WTC11 (cell line): ENCODE measurements around the gene SGMS1. TPM values are rescaled to one million over a fixed set of nuclear protein-coding genes. Genes with fewer than 3 reads are reported as not detected.

Experiments used
- ATAC-seq: fragments of 200-7000 bp; cut with Tn5 transposase; 2 replicates; pipeline ENCODE4 v1.10.0; 2021; ENCODE audit warnings: mild to moderate bottlenecking, moderate library complexity
- CTCF ChIA-PET: fragments of 300-600 bp; sonication (Branson Sonifier 250); formaldehyde crosslinking; loops from one replicate; lab custom pipeline; 2021; ENCODE audit warnings: antibody characterized with exemption; lab: Charles Lee
- POLR2A ChIA-PET: fragments of 350-600 bp; sonication (Branson Sonifier 250); formaldehyde crosslinking; loops from one replicate; lab custom pipeline; 2021; ENCODE audit warnings: antibody characterized with exemption; lab: Charles Lee
- DNase-seq: peaks from one replicate; pipeline ENCODE4 v3.0.0; 2021; ENCODE audit warnings: low spot score
- H3K27ac Mint-ChIP-seq: 2 replicates; pipeline ENCODE4 v1.8.0; 2021; ENCODE audit warnings: mixed read lengths
- H3K27me3 Mint-ChIP-seq: 2 replicates; pipeline ENCODE4 v1.8.0; 2021; ENCODE audit warnings: low read depth, mild to moderate bottlenecking, moderate library complexity, mixed read lengths
- H3K36me3 Mint-ChIP-seq: 2 replicates; pipeline ENCODE4 v1.8.0; 2021; ENCODE audit warnings: mixed read lengths
- H3K4me1 Mint-ChIP-seq: 2 replicates; pipeline ENCODE4 v1.8.0; 2022; ENCODE audit warnings: mixed read lengths
- H3K4me3 Mint-ChIP-seq: 2 replicates; pipeline ENCODE4 v1.8.0; 2021; ENCODE audit warnings: mild to moderate bottlenecking, moderate library complexity, mixed read lengths
- H3K9me3 Mint-ChIP-seq: 2 replicates; pipeline ENCODE4 v1.8.0; 2021; ENCODE audit warnings: mixed read lengths
- AFF4 ChIP-seq: sonication (generic); formaldehyde crosslinking; IDR thresholded peaks from 2 replicates; pipeline ENCODE4 v1.8.1; 2023; ENCODE audit warnings: mild to moderate bottlenecking, missing genetic modification reagents, borderline replicate concordance
- ARID4B ChIP-seq: sonication (generic); formaldehyde crosslinking; IDR thresholded peaks from 2 replicates; pipeline ENCODE4 v1.8.0; 2023; ENCODE audit warnings: missing genetic modification reagents, mild to moderate bottlenecking, borderline replicate concordance
- CREM ChIP-seq: sonication (generic); formaldehyde crosslinking; IDR thresholded peaks from 2 replicates; pipeline ENCODE4 v1.8.1; 2022; ENCODE audit warnings: mild to moderate bottlenecking, missing genetic modification reagents, moderate library complexity
- ETV6 ChIP-seq: sonication (generic); formaldehyde crosslinking; IDR thresholded peaks from 2 replicates; pipeline ENCODE4 v1.8.1; 2022; ENCODE audit warnings: mild to moderate bottlenecking, missing genetic modification reagents
- HMGA2 ChIP-seq: fragments of 250-450 bp; sonication (Bioruptor Pico); IDR thresholded peaks from 2 replicates; pipeline ENCODE4 v1.4.0; 2021; ENCODE audit warnings: mild to moderate bottlenecking, moderate library complexity
- HMGXB4 ChIP-seq: sonication (generic); formaldehyde crosslinking; IDR thresholded peaks from 2 replicates; pipeline ENCODE4 v1.8.1; 2023; ENCODE audit warnings: mild to moderate bottlenecking, moderate library complexity, missing genetic modification reagents
- IRF1 ChIP-seq: sonication (generic); formaldehyde crosslinking; IDR thresholded peaks from 2 replicates; pipeline ENCODE4 v1.8.0; 2023; ENCODE audit warnings: missing genetic modification reagents
- NFYB ChIP-seq: sonication (generic); formaldehyde crosslinking; conservative IDR thresholded peaks from 2 replicates; pipeline ENCODE4 v1.8.0; 2022; ENCODE audit warnings: low read depth, missing genetic modification reagents
- RELA ChIP-seq: sonication (generic); formaldehyde crosslinking; IDR thresholded peaks from 2 replicates; pipeline ENCODE4 v1.8.1; 2022; ENCODE audit warnings: missing genetic modification reagents, mild to moderate bottlenecking, borderline replicate concordance
- SMAD4 ChIP-seq: sonication (generic); formaldehyde crosslinking; IDR thresholded peaks from 2 replicates; pipeline ENCODE4 v1.8.0; 2022; ENCODE audit warnings: mild to moderate bottlenecking, missing genetic modification reagents
- SOX15 ChIP-seq: fragments of 250-450 bp; sonication (Bioruptor Pico); IDR thresholded peaks from 2 replicates; pipeline ENCODE4 v1.9.0; 2021; ENCODE audit warnings: mild to moderate bottlenecking
- STAT6 ChIP-seq: sonication (generic); formaldehyde crosslinking; conservative IDR thresholded peaks from 2 replicates; pipeline ENCODE4 v1.8.1; 2023; ENCODE audit warnings: mild to moderate bottlenecking, low read depth, missing genetic modification reagents, moderate library complexity
- TCF7 ChIP-seq: sonication (generic); formaldehyde crosslinking; IDR thresholded peaks from 2 replicates; pipeline ENCODE4 v1.8.0; 2022; ENCODE audit warnings: mild to moderate bottlenecking, low read depth, missing genetic modification reagents, moderate library complexity
- USF1 ChIP-seq: sonication (generic); formaldehyde crosslinking; IDR thresholded peaks from 2 replicates; pipeline ENCODE4 v1.8.0; 2022; ENCODE audit warnings: mild to moderate bottlenecking, missing genetic modification reagents
- ZBTB43 ChIP-seq: sonication (generic); formaldehyde crosslinking; IDR thresholded peaks from 2 replicates; pipeline ENCODE4 v1.8.1; 2023; ENCODE audit warnings: mild to moderate bottlenecking, missing genetic modification reagents
- total RNA-seq: library from RNA; stranded (reverse); gene quantifications from 3 replicates; pipeline ENCODE4 v1.2.3, GENCODE V29; 2021
- TF ChIP-seq, protein P1 (sequence below): fragments of 250-450 bp; sonication (Bioruptor Pico); IDR thresholded peaks from 2 replicates; pipeline ENCODE4 v1.9.0; 2021; ENCODE audit warnings: mild to moderate bottlenecking

Gene SGMS1
- total RNA-seq, 1 experiment from 2014 or later: 13.2 TPM

DNA sequence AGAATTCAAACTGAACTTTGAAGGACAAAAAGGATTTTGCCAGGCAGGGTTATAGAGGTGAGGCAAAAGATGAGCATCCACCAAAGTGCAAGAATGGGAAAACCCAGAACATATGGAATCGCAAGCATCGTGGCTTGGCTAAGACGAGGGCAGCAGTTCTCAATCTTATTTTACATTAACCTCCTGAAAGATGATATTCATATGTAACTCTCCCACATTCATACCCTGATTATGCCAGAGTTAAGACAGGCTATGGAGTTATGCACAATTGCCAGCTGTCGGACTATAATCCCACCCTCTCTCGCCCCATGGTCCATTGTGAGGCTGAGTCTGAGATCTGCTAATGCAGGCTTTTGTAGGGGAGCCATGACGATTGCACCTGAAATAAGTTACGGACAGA is 351.2 kb downstream of the SGMS1 start (continued):
- TF ChIP-seq, protein P1, sequence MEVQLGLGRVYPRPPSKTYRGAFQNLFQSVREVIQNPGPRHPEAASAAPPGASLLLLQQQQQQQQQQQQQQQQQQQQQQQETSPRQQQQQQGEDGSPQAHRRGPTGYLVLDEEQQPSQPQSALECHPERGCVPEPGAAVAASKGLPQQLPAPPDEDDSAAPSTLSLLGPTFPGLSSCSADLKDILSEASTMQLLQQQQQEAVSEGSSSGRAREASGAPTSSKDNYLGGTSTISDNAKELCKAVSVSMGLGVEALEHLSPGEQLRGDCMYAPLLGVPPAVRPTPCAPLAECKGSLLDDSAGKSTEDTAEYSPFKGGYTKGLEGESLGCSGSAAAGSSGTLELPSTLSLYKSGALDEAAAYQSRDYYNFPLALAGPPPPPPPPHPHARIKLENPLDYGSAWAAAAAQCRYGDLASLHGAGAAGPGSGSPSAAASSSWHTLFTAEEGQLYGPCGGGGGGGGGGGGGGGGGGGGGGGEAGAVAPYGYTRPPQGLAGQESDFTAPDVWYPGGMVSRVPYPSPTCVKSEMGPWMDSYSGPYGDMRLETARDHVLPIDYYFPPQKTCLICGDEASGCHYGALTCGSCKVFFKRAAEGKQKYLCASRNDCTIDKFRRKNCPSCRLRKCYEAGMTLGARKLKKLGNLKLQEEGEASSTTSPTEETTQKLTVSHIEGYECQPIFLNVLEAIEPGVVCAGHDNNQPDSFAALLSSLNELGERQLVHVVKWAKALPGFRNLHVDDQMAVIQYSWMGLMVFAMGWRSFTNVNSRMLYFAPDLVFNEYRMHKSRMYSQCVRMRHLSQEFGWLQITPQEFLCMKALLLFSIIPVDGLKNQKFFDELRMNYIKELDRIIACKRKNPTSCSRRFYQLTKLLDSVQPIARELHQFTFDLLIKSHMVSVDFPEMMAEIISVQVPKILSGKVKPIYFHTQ (CRISPR knock-in tag): no peak
- TF ChIP-seq ARID4B (CRISPR knock-in tag): no peak

DNA sequence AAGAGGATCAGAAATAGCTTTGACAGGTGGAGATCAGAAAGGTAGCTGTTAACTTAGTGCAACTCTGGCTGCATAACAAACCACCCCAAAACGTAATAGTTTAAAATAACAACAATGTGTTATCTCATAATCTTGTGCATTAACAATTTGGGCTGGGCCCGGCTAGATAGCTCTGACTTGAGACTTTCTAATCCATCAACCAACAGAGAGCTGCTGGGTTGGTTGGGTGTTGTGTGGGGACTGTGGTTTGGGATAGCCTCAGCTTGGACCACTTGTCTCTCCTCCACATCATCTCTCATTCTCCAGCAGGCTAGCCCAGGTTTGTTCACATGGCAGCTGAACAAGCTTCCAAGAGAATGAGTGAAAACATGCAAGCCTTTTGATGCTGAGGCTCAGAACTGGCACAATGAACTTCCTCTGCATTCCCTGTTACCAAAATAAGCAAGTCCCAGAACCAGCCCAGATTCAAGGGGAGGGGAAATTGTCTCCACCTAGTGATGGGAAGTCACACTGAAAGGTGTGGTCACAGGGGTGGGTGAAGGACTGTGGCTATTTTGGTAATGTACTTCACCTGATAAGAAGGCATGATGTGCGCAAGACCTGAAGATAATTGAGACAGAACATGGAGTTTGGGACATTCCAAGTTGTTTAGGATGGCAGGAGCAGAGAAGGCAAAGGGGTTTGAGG is 352.0 kb downstream of the SGMS1 start:
- Mint-ChIP-seq H3K27ac (no peak overlapping the region), H3K9me3 (0 out of 2 replicates have a peak, but pooled peaks cover 4% of the 10 kb centered on the region), H3K4me1 (no peaks in the 10 kb centered on the region), H3K36me3 (no peaks in the 10 kb centered on the region), H3K4me3 (no peak overlapping the region), H3K27me3 (peaks cover 6% of the 10 kb centered on the region)
- no peak for DNase-seq
- ChIA-PET CTCF (interaction anchor here (1.1 kb wide), 1 partner anchor 11 kb away, joined by 3 read pairs; no protein-coding TSS in a partner anchor), POLR2A (no interaction called here)
- peak; percentile 81 for ATAC-seq
- TF ChIP-seq ZBTB43 (CRISPR knock-in tag) (no peak), HMGXB4 (CRISPR knock-in tag) (no peak), CREM (CRISPR knock-in tag) (no peak), STAT6 (no peak), SOX15 (no peak), AFF4 (CRISPR knock-in tag) (no peak), RELA (CRISPR knock-in tag) (no peak), HMGA2 (CRISPR knock-in tag) (no peak), SMAD4 (CRISPR knock-in tag) (no peak), USF1 (CRISPR knock-in tag) (no peak), TCF7 (CRISPR knock-in tag) (no peak), NFYB (no peak), ETV6 (CRISPR knock-in tag) (no peak), IRF1 (no peak)
